Measurements from ENCODE around the gene RPL37. TPM values are rescaled to one million over a fixed set of nuclear protein-coding genes. Genes with fewer than 3 reads are reported as not detected.
"Not testable (repeated sequence)": the region's sequence is repeated elsewhere in the genome, so short reads cannot be mapped to it uniquely, and the experiment has no call there.

Gene RPL37
- total and polyA plus RNA-seq, 7 experiments from 2014 or later = 1,642 to 2,827 (median 2,710) TPM

DNA sequence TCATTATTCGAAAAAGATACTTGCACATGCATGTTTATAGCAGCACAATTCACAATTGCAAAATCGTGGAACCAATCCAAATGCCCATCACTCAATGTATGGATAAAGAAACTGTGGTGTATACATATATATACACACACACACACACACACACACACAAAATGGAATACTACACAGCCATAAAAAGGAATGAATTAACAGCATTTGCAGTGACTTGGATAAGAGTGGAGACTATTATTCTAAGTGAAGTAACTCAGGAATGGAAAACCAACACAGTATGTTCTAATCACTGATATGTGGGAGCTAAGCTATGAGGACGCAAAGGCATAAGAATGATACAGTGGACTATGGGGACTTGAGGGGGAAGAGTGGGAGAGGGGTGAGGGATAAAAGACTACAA lies 40.1 kb downstream of the RPL37 start:
- H3K4me3 ChIP-seq (ENCODE audit: low read length); intact Hi-C loops (cut with micrococcal nuclease); DNase-seq; CTCF ChIA-PET; H3K9me3 Mint-ChIP-seq; H3K27ac ChIP-seq (ENCODE audit: low read depth, low read length); H3K27me3 ChIP-seq (ENCODE audit: control insufficient read depth in 2 of 2, insufficient read depth in 2 of 2, low read length in 2 of 2); H3K9me3 ChIP-seq (ENCODE audit: control insufficient read depth in 2 of 3, low read length in 3 of 3); H3K36me3 ChIP-seq (ENCODE audit: control insufficient read depth in 2 of 3, insufficient read depth in 3 of 3, low read length in 3 of 3); ATAC-seq: not testable (repeated sequence)
- POLR2A ChIA-PET = interaction anchor here (0.6 kb wide), 1 partner anchor 1130 kb away, joined by 3 read pairs; the partner anchor contains the start of gene FBXO4
- H3K4me3 Mint-ChIP-seq = peak overlapping the region in 4 of 10 donors; percentile 9 to 39 (median 20)
- H3K27ac Mint-ChIP-seq = peak overlapping the region in 1 of 9 donors; percentile 12
- peaks cover 39 to 83% (median 70%) of the 10 kb centered on the region in 7 donors for H3K4me1 Mint-ChIP-seq
- peaks cover 0 to 23% (median 4%) of the 10 kb centered on the region in 5 donors for H3K36me3 Mint-ChIP-seq
- peaks cover 12 to 28% of the 10 kb centered on the region in 2 donors for H3K4me1 ChIP-seq (ENCODE audit: control insufficient read depth in 2 of 2, insufficient read depth in 2 of 2, low read length in 2 of 2)
- H3K27me3 Mint-ChIP-seq = peaks cover 0 to 13% (median 0%) of the 10 kb centered on the region in 5 donors

DNA sequence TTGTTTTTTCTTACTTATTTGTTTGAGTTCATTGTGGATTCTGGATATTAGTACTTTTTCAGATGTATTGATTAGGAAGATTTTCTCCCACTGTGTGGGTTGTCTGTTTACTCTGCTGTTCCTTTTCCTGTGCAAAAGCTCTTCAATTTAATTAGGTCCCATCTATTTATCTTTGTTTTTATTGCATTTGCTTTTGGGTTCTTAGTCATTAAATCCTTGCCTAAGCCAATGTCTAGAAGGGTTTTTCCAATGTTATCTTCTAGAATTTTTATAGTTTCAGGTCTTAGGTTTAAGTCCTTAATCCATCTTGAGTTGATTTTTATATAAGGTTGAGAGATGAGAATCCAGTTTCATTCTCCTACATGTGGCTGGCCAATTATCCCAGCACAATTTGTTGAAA lies 40.7 kb downstream of the RPL37 start:
- H3K27me3 ChIP-seq (ENCODE audit: control insufficient read depth in 2 of 2, insufficient read depth in 2 of 2, low read length in 2 of 2); H3K9me3 Mint-ChIP-seq; H3K36me3 ChIP-seq (ENCODE audit: control insufficient read depth in 2 of 3, insufficient read depth in 3 of 3, low read length in 3 of 3); CTCF ChIA-PET; ATAC-seq; H3K27ac Mint-ChIP-seq; DNase-seq; intact Hi-C loops (cut with micrococcal nuclease); H3K4me3 ChIP-seq (ENCODE audit: low read length); H3K27ac ChIP-seq (ENCODE audit: low read depth, low read length); H3K9me3 ChIP-seq (ENCODE audit: control insufficient read depth in 2 of 3, low read length in 3 of 3): not testable (repeated sequence)
- Mint-ChIP-seq H3K27me3 (peaks cover 0 to 10% (median 0%) of the 10 kb centered on the region in 5 donors), H3K36me3 (peaks cover 0 to 23% (median 4%) of the 10 kb centered on the region in 5 donors), H3K4me3 (peak overlapping the region in 4 of 10 donors; percentile 19 to 39 (median 33)), H3K4me1 (peaks cover 41 to 85% (median 75%) of the 10 kb centered on the region in 7 donors)
- H3K4me1 ChIP-seq (ENCODE audit: control insufficient read depth in 2 of 2, insufficient read depth in 2 of 2, low read length in 2 of 2) = peaks cover 8 to 28% of the 10 kb centered on the region in 2 donors
- POLR2A ChIA-PET = interaction anchor here (0.6 kb wide), 1 partner anchor 1131 kb away, joined by 3 read pairs; the partner anchor contains the start of gene FBXO4

DNA sequence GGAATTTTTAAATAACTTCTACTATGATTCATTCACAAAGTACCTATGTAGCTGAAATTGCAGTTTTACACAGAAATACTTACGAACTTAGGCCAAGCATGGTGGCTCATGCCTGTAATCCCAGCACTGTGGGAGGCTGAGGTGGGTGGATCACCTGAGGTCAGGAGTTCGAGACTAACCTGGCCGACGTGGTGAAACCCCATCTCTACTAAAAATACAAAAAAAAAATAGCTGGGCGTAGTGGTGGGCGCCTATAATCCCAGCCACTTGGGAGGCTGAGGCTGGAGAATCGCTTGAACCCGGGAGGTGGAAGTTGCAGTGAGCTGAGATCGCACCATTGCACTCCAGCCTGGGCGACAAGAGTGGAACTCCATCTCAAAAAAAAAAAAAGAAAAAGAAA lies 42.3 kb downstream of the RPL37 start:
- H3K36me3 ChIP-seq (ENCODE audit: control insufficient read depth in 2 of 3, insufficient read depth in 3 of 3, low read length in 3 of 3); ATAC-seq; H3K4me3 Mint-ChIP-seq; CTCF ChIA-PET; H3K9me3 Mint-ChIP-seq; H3K27ac Mint-ChIP-seq; H3K4me3 ChIP-seq (ENCODE audit: low read length); H3K27me3 ChIP-seq (ENCODE audit: control insufficient read depth in 2 of 2, insufficient read depth in 2 of 2, low read length in 2 of 2); H3K9me3 ChIP-seq (ENCODE audit: control insufficient read depth in 2 of 3, low read length in 3 of 3); H3K27ac ChIP-seq (ENCODE audit: low read depth, low read length); DNase-seq; H3K27me3 Mint-ChIP-seq; intact Hi-C loops (cut with micrococcal nuclease): not testable (repeated sequence)
- POLR2A ChIA-PET = interaction anchor here (0.9 to 1.2 kb wide), 3 partner anchors 12 to 38 kb away, joined by 3 read pairs; no protein-coding TSS in a partner anchor
- Mint-ChIP-seq H3K4me1 (peaks cover 47 to 94% (median 86%) of the 10 kb centered on the region in 7 donors), H3K36me3 (peaks cover 0 to 37% (median 13%) of the 10 kb centered on the region in 5 donors)
- H3K4me1 ChIP-seq (ENCODE audit: control insufficient read depth in 2 of 2, insufficient read depth in 2 of 2, low read length in 2 of 2) = peaks cover 0 to 28% of the 10 kb centered on the region in 2 donors

DNA sequence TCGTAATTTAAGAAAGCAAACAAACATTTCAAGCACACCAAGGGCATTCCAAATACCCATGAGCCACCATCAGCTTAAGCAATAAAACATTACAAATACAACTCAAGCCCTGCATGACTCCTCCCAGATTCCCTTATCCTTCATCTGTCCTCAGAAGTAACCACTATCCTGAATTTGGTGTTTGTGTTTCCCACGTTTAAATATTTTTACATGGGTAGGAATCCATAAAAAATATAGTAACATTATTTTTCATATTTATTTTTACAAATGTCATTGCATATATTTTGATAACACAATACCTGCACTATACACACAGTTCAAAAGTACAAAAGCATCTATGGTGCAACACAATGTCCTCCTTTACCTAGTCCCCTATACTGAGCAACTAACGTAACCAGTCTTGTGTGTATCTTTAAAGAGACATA lies 43.3 kb downstream of the RPL37 start:
- Histone ChIP-seq H3K9me3 (ENCODE audit: control insufficient read depth in 2 of 3, low read length in 3 of 3) (no peaks in the 10 kb centered on the region), H3K27me3 (ENCODE audit: control insufficient read depth in 2 of 2, insufficient read depth in 2 of 2, low read length in 2 of 2) (no peaks in the 10 kb centered on the region), H3K4me1 (ENCODE audit: control insufficient read depth in 2 of 2, insufficient read depth in 2 of 2, low read length in 2 of 2) (peaks cover 0 to 25% of the 10 kb centered on the region in 2 donors), H3K27ac (ENCODE audit: low read depth, low read length) (no peak overlapping the region), H3K4me3 (ENCODE audit: low read length) (no peak overlapping the region), H3K36me3 (ENCODE audit: control insufficient read depth in 2 of 3, insufficient read depth in 3 of 3, low read length in 3 of 3) (no peaks in the 10 kb centered on the region)
- no peaks in the 10 kb centered on the region for H3K27me3 Mint-ChIP-seq
- H3K9me3 Mint-ChIP-seq = peaks cover 0 to 10% (median 4%) of the 10 kb centered on the region in 11 donors
- peaks cover 41 to 94% (median 87%) of the 10 kb centered on the region in 7 donors for H3K4me1 Mint-ChIP-seq
- intact Hi-C loops (cut with micrococcal nuclease) = no loop called here
- H3K36me3 Mint-ChIP-seq = peaks cover 0 to 42% (median 15%) of the 10 kb centered on the region in 5 donors
- ChIA-PET CTCF (no interaction called here), POLR2A (interaction anchor here (1.2 kb wide), 1 partner anchor 12 kb away, joined by 3 read pairs; no protein-coding TSS in a partner anchor)
- no peak overlapping the region for H3K27ac Mint-ChIP-seq
- no peak for ATAC-seq
- H3K4me3 Mint-ChIP-seq = no peak overlapping the region
- no peak for DNase-seq

DNA sequence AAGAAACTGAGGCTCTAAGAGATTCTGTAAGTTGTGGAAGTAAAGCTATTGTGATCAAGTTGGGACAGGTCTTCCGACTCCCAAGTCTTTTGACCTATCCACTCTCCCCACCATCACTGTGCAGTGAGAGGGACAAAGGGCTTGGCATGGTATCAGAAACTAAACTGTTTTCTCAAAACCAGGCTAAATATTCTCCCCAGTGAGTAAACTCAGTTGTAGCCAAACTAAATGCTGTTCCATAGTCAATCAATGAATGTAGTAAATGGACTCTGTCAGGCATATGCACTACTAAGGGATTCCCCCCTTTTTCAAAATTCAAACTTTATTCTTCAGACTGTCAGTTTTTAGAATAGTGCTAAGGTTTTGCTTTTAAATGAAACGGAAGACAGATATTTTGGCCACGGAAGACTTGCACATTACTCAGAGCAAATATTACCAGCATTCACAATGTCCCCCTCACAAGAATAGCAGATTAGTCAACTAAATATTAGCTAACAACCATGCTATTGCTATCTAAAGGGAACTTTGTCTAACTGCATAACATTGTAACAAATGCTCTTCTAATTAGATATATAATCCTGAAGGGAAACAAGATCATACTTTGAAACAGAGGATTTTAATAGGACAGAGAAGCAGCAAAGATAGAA lies 44.0 kb downstream of the RPL37 start:
- Histone ChIP-seq H3K36me3 (ENCODE audit: control insufficient read depth in 2 of 3, insufficient read depth in 3 of 3, low read length in 3 of 3) (no peaks in the 10 kb centered on the region), H3K9me3 (ENCODE audit: control insufficient read depth in 2 of 3, low read length in 3 of 3) (no peaks in the 10 kb centered on the region), H3K4me1 (ENCODE audit: control insufficient read depth in 2 of 2, insufficient read depth in 2 of 2, low read length in 2 of 2) (peaks cover 0 to 18% of the 10 kb centered on the region in 2 donors), H3K27ac (ENCODE audit: low read depth, low read length) (no peak overlapping the region), H3K4me3 (ENCODE audit: low read length) (no peak overlapping the region), H3K27me3 (ENCODE audit: control insufficient read depth in 2 of 2, insufficient read depth in 2 of 2, low read length in 2 of 2) (no peaks in the 10 kb centered on the region)
- peak overlapping the region in 2 of 9 donors; percentile 4 to 72 for H3K27ac Mint-ChIP-seq
- intact Hi-C loops (cut with micrococcal nuclease) = no loop called here
- H3K27me3 Mint-ChIP-seq = no peaks in the 10 kb centered on the region
- peaks cover 35 to 94% (median 87%) of the 10 kb centered on the region in 7 donors for H3K4me1 Mint-ChIP-seq
- CTCF ChIA-PET = no interaction called here
- POLR2A ChIA-PET = interaction anchor here (1.2 kb wide), 1 partner anchor 11 kb away, joined by 3 read pairs; no protein-coding TSS in a partner anchor
- DNase-seq (no peak), ATAC-seq (no peak)
- peaks cover 0 to 10% (median 4%) of the 10 kb centered on the region in 11 donors for H3K9me3 Mint-ChIP-seq
- H3K36me3 Mint-ChIP-seq = peaks cover 0 to 46% (median 19%) of the 10 kb centered on the region in 5 donors
- H3K4me3 Mint-ChIP-seq = peak overlapping the region in 3 of 10 donors; percentile 30 to 46 (median 42)

DNA sequence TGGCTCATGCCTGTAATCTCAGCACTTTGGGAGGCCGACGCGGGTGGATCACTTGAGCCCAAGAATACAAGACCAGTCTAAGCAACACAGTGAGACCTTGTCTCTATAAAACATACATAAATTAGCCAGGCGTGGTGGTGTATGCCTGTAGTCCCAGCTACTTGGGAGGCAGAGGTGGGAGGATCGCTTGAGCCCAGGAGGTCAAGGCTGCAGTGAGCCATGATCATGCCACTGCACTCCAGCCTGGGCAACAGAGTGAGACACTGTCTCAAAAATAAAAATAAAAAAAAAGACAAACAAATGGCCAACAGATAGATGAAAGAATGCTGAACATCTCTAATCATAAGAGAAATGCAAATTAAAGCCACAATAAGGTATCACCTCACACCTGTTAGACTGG lies 46.1 kb downstream of the RPL37 start:
- CTCF ChIA-PET; H3K4me3 Mint-ChIP-seq; DNase-seq; H3K9me3 ChIP-seq (ENCODE audit: control insufficient read depth in 2 of 3, low read length in 3 of 3); intact Hi-C loops (cut with micrococcal nuclease); ATAC-seq; H3K27me3 Mint-ChIP-seq; H3K27me3 ChIP-seq (ENCODE audit: control insufficient read depth in 2 of 2, insufficient read depth in 2 of 2, low read length in 2 of 2); H3K27ac ChIP-seq (ENCODE audit: low read depth, low read length); H3K4me3 ChIP-seq (ENCODE audit: low read length); H3K9me3 Mint-ChIP-seq; H3K36me3 ChIP-seq (ENCODE audit: control insufficient read depth in 2 of 3, insufficient read depth in 3 of 3, low read length in 3 of 3): not testable (repeated sequence)
- POLR2A ChIA-PET = interaction anchor here (1.1 kb wide), 1 partner anchor 13 kb away, joined by 6 read pairs; no protein-coding TSS in a partner anchor
- Mint-ChIP-seq H3K36me3 (peaks cover 0 to 40% (median 24%) of the 10 kb centered on the region in 5 donors), H3K27ac (peak overlapping the region in 3 of 9 donors; percentile 14 to 51 (median 14)), H3K4me1 (peaks cover 28 to 91% (median 84%) of the 10 kb centered on the region in 7 donors)
- H3K4me1 ChIP-seq (ENCODE audit: control insufficient read depth in 2 of 2, insufficient read depth in 2 of 2, low read length in 2 of 2) = peaks cover 7 to 22% of the 10 kb centered on the region in 2 donors

Data from naive thymus-derived CD4-positive, alpha-beta T cell (primary cell).